HEK293 (cell line): ENCODE measurements around the gene TRIM33.
"Not testable (repeated sequence)": the region's sequence is repeated elsewhere in the genome, so short reads cannot be mapped to it uniquely, and the experiment has no call there.

Experiments
- CTCF ChIA-PET: fragments of 350-600 bp; formaldehyde crosslinking; extraction: SDS; loops from one replicate; lab custom pipeline; 2021; ENCODE audit warnings: antibody characterized with exemption; lab: Yijun Ruan, JAX
- POLR2A ChIA-PET: fragments of 300-600 bp; formaldehyde crosslinking; extraction: SDS; loops from one replicate; lab custom pipeline; 2020; ENCODE audit warnings: antibody characterized with exemption, inconsistent platforms; lab: Yijun Ruan, JAX
- H3K27ac ChIP-seq: fragments of 200-500 bp; sonication (Bioruptor generic); 2 replicates; pipeline ENCODE4 v1.5.1; 2014; ENCODE audit warnings: low read depth, low read length, control low read depth, inconsistent platforms; ENCODE audit errors: extremely low read depth
- H3K36me3 ChIP-seq, 2 experiments: fragments of 200-500 bp in 1 of 2; sonication (Bioruptor generic) in 1 of 2; 1 replicate in 1 of 2; 2 replicates in 1 of 2; pipeline ENCODE4 v1.5.1; 2014 to 2017; ENCODE audit warnings: inconsistent platforms in 2 of 2, low read length in 2 of 2; ENCODE audit not compliant: control insufficient read depth in 2 of 2, insufficient read depth in 1 of 2
- H3K4me1 ChIP-seq: fragments of 200-500 bp; sonication (Bioruptor generic); 2 replicates; pipeline ENCODE4 v1.5.1; 2014; ENCODE audit warnings: mild to moderate bottlenecking, low read length, inconsistent platforms; ENCODE audit not compliant: control insufficient read depth, insufficient read depth
- H3K4me3 ChIP-seq: 2 replicates; pipeline ENCODE4 v1.5.1; 2011; ENCODE audit warnings: low read depth, mild to moderate bottlenecking, control low read depth, low read length, moderate library complexity
- H3K9me3 ChIP-seq: fragments of 200-500 bp; sonication (Bioruptor generic); 2 replicates; pipeline ENCODE4 v1.5.1; 2014; ENCODE audit warnings: low read depth, low read length, inconsistent platforms; ENCODE audit not compliant: control insufficient read depth, insufficient read depth
- KLF9 ChIP-seq: fragments of 450-650 bp; formaldehyde crosslinking; IDR thresholded peaks from 2 replicates; pipeline ENCODE4 v1.5.1; 2016; ENCODE audit warnings: missing biosample characterization, missing genetic modification characterization, low read depth
- SP7 ChIP-seq: fragments of 450-650 bp; formaldehyde crosslinking; IDR thresholded peaks from 2 replicates; pipeline ENCODE4 v1.5.1; 2016; ENCODE audit warnings: missing biosample characterization, missing genetic modification characterization
- ZBTB8A ChIP-seq: fragments of 450-650 bp; formaldehyde crosslinking; IDR thresholded peaks from 2 replicates; pipeline ENCODE4 v1.5.1; 2016; ENCODE audit warnings: missing biosample characterization, missing genetic modification characterization
- ZEB2 ChIP-seq: fragments of 450-650 bp; formaldehyde crosslinking; IDR thresholded peaks from 2 replicates; pipeline ENCODE4 v1.5.1; 2016; ENCODE audit warnings: missing biosample characterization, missing genetic modification characterization
- ZFP41 ChIP-seq: fragments of 450-650 bp; formaldehyde crosslinking; IDR thresholded peaks from 2 replicates; pipeline ENCODE4 v1.5.1; 2016; ENCODE audit warnings: missing biosample characterization, missing genetic modification characterization, borderline replicate concordance
- ZNF146 ChIP-seq: fragments of 450-650 bp; formaldehyde crosslinking; IDR thresholded peaks from 2 replicates; pipeline ENCODE4 v1.5.1; 2016; ENCODE audit warnings: missing biosample characterization, missing genetic modification characterization
- ZNF157 ChIP-seq: fragments of 450-650 bp; formaldehyde crosslinking; IDR thresholded peaks from 2 replicates; pipeline ENCODE4 v1.5.1; 2016; ENCODE audit warnings: missing biosample characterization, missing genetic modification characterization
- ZNF239 ChIP-seq: fragments of 450-650 bp; formaldehyde crosslinking; IDR thresholded peaks from 2 replicates; pipeline ENCODE4 v1.5.1; 2016; ENCODE audit warnings: missing biosample characterization, missing genetic modification characterization
- ZNF501 ChIP-seq: fragments of 450-650 bp; formaldehyde crosslinking; IDR thresholded peaks from 2 replicates; pipeline ENCODE4 v1.5.1; 2016; ENCODE audit warnings: missing biosample characterization, missing genetic modification characterization
- ZNF521 ChIP-seq: fragments of 450-650 bp; formaldehyde crosslinking; IDR thresholded peaks from 2 replicates; pipeline ENCODE4 v1.5.1; 2017; ENCODE audit warnings: missing biosample characterization, mild to moderate bottlenecking, missing genetic modification characterization
- ZNF658 ChIP-seq: fragments of 450-650 bp; formaldehyde crosslinking; IDR thresholded peaks from 2 replicates; pipeline ENCODE4; 2016; ENCODE audit warnings: missing biosample characterization, missing genetic modification characterization
- ZNF785 ChIP-seq: fragments of 450-650 bp; formaldehyde crosslinking; IDR thresholded peaks from 2 replicates; pipeline ENCODE4 v1.5.1; 2016; ENCODE audit warnings: missing biosample characterization, missing genetic modification characterization
- ZSCAN23 ChIP-seq: fragments of 450-650 bp; formaldehyde crosslinking; IDR thresholded peaks from 2 replicates; pipeline ENCODE4 v1.5.1; 2016; ENCODE audit warnings: missing biosample characterization, missing genetic modification characterization
- TF ChIP-seq, protein P1 (sequence below): fragments of 450-650 bp; formaldehyde crosslinking; IDR thresholded peaks from 2 replicates; pipeline ENCODE4 v1.5.1; 2016; ENCODE audit warnings: missing biosample characterization, missing genetic modification characterization
- TF ChIP-seq, protein P2 (sequence below): fragments of 450-650 bp; formaldehyde crosslinking; IDR thresholded peaks from 2 replicates; pipeline ENCODE4 v1.5.1; 2016; ENCODE audit warnings: missing biosample characterization, missing genetic modification characterization
- TF ChIP-seq, protein P3 (sequence below): fragments of 450-650 bp; formaldehyde crosslinking; IDR thresholded peaks from 2 replicates; pipeline ENCODE4 v1.5.1; 2016; ENCODE audit warnings: missing biosample characterization, missing genetic modification characterization
- TF ChIP-seq, protein P4 (sequence below): fragments of 450-650 bp; formaldehyde crosslinking; IDR thresholded peaks from 2 replicates; pipeline ENCODE4 v1.5.1; 2017; ENCODE audit warnings: missing biosample characterization, missing genetic modification characterization
- TF ChIP-seq, protein P5 (sequence below): fragments of 450-650 bp; formaldehyde crosslinking; IDR thresholded peaks from 2 replicates; pipeline ENCODE4 v1.5.1; 2016; ENCODE audit warnings: missing biosample characterization, missing genetic modification characterization

TRIM33 gene

GRCh38 chr1:114423455-114423854 is 87.5 kb downstream of the TRIM33 start:
- TF ChIP-seq ZSCAN23 (tag by site-specific recombination) (no peak), ZNF157 (tag by site-specific recombination) (no peak), ZNF146 (tag by site-specific recombination) (no peak), ZNF658 (tag by site-specific recombination) (no peak), ZFP41 (no peak), ZNF239 (no peak), ZNF501 (no peak)
- TF ChIP-seq, protein P1, sequence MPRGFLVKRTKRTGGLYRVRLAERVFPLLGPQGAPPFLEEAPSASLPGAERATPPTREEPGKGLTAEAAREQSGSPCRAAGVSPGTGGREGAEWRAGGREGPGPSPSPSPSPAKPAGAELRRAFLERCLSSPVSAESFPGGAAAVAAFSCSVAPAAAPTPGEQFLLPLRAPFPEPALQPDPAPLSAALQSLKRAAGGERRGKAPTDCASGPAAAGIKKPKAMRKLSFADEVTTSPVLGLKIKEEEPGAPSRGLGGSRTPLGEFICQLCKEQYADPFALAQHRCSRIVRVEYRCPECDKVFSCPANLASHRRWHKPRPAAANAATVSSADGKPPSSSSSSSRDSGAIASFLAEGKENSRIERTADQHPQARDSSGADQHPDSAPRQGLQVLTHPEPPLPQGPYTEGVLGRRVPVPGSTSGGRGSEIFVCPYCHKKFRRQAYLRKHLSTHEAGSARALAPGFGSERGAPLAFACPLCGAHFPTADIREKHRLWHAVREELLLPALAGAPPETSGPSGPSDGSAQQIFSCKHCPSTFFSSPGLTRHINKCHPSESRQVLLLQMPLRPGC (tag by site-specific recombination), result no peak
- TF ChIP-seq, protein P2, sequence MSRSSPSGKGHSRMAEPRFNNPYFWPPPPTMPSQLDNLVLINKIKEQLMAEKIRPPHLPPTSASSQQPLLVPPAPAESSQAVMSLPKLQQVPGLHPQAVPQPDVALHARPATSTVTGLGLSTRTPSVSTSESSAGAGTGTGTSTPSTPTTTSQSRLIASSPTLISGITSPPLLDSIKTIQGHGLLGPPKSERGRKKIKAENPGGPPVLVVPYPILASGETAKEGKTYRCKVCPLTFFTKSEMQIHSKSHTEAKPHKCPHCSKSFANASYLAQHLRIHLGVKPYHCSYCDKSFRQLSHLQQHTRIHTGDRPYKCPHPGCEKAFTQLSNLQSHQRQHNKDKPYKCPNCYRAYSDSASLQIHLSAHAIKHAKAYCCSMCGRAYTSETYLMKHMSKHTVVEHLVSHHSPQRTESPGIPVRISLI (tag by site-specific recombination), result no peak
- TF ChIP-seq, protein P3, sequence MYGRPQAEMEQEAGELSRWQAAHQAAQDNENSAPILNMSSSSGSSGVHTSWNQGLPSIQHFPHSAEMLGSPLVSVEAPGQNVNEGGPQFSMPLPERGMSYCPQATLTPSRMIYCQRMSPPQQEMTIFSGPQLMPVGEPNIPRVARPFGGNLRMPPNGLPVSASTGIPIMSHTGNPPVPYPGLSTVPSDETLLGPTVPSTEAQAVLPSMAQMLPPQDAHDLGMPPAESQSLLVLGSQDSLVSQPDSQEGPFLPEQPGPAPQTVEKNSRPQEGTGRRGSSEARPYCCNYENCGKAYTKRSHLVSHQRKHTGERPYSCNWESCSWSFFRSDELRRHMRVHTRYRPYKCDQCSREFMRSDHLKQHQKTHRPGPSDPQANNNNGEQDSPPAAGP, result no peak
- TF ChIP-seq, protein P4, sequence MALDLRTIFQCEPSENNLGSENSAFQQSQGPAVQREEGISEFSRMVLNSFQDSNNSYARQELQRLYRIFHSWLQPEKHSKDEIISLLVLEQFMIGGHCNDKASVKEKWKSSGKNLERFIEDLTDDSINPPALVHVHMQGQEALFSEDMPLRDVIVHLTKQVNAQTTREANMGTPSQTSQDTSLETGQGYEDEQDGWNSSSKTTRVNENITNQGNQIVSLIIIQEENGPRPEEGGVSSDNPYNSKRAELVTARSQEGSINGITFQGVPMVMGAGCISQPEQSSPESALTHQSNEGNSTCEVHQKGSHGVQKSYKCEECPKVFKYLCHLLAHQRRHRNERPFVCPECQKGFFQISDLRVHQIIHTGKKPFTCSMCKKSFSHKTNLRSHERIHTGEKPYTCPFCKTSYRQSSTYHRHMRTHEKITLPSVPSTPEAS (tag by site-specific recombination), result no peak
- TF ChIP-seq, protein P5, sequence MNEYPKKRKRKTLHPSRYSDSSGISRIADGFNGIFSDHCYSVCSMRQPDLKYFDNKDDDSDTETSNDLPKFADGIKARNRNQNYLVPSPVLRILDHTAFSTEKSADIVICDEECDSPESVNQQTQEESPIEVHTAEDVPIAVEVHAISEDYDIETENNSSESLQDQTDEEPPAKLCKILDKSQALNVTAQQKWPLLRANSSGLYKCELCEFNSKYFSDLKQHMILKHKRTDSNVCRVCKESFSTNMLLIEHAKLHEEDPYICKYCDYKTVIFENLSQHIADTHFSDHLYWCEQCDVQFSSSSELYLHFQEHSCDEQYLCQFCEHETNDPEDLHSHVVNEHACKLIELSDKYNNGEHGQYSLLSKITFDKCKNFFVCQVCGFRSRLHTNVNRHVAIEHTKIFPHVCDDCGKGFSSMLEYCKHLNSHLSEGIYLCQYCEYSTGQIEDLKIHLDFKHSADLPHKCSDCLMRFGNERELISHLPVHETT, result no peak
- no peak overlapping the region for H3K4me3 ChIP-seq
- H3K36me3 ChIP-seq, result peaks cover 45 to 86% of the 10 kb centered on the region in 2 experiments
- ChIA-PET CTCF (interaction anchor here (0.7 to 4.5 kb wide), 3 partner anchors 77 to 188 kb away, joined by 4 to 20 read pairs (median 5); no protein-coding TSS in a partner anchor), POLR2A (no interaction called here)
- no peaks in the 10 kb centered on the region for H3K9me3 ChIP-seq
- no peak overlapping the region for H3K27ac ChIP-seq
- no peaks in the 10 kb centered on the region for H3K4me1 ChIP-seq

- CTCF ChIA-PET, result interaction anchor here (0.7 kb wide), 1 partner anchor 9 kb away, joined by 3 read pairs; no protein-coding TSS in a partner anchor
- peaks cover 32 to 81% of the 10 kb centered on the region in 2 experiments for H3K36me3 ChIP-seq
- H3K4me3 ChIP-seq, H3K9me3 ChIP-seq, H3K27ac ChIP-seq, POLR2A ChIA-PET, H3K4me1 ChIP-seq: not testable (repeated sequence)
Observed at GRCh38 chr1:114418948-114419347, 92.1 kb downstream of the TRIM33 start.

DNA sequence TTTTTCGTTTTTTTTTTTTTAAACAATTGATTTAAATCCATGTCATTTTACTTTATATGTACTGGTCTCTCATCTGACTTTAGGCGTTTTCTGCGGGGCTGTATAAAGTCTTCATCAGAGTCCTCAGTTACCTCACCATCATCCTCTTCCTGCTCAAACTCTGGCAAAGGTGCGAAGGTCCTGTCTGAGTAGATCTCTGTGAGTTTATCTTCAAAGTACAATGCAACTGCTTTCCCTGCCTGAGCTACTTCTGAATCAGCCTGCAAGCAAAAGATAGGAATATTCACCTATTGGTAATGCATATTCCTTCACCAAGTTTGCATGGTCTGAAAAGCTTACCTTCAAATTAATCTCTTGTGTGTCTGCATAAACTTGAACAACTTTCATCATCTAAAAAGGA is 113.4 kb downstream of the TRIM33 start:
- Histone ChIP-seq H3K36me3 (peaks cover 12 to 69% of the 10 kb centered on the region in 2 experiments; a peak in 2 of 3 replicates), H3K27ac (no peak overlapping the region), H3K4me1 (no peaks in the 10 kb centered on the region), H3K4me3 (no peak overlapping the region), H3K9me3 (no peaks in the 10 kb centered on the region)
- no peak for TF ChIP-seq KLF9 (tag by site-specific recombination)
- TF ChIP-seq SP7 (tag by site-specific recombination), result no peak
- no peak for TF ChIP-seq ZBTB8A
- TF ChIP-seq ZNF785, result no peak
- no peak for TF ChIP-seq ZNF521 (tag by site-specific recombination)
- no peak for TF ChIP-seq ZEB2 (tag by site-specific recombination)
- POLR2A ChIA-PET, result no interaction called here
- CTCF ChIA-PET, result interaction anchor here (0.6 to 1.3 kb wide), 2 partner anchors 51 to 115 kb away, joined by 3 to 4 read pairs; no protein-coding TSS in a partner anchor
